Esophagus squamous epithelium (tissue), 5 donors: Measurements from ENCODE around the gene SLC38A11. TPM values are rescaled to one million over a fixed set of nuclear protein-coding genes. Genes with fewer than 3 reads are reported as not detected.
"Not testable (repeated sequence)": the region's sequence is repeated elsewhere in the genome, so short reads cannot be mapped to it uniquely, and the experiment has no call there.

Source experiments
- DNase-seq: peaks from one replicate; lab custom pipeline; 2025; lab: John Stamatoyannopoulos, UW
- H3K27ac ChIP-seq, 4 donors: fragments of 200-600 bp; sonication (generic); one replicate each; pipeline ENCODE4 v1.5.1; 2016 to 2019; ENCODE audit warnings: mild to moderate bottlenecking in 1 of 4
- H3K27me3 ChIP-seq, 4 donors: fragments of 200-600 bp; sonication (generic); 1 replicate in 3 of 4; 2 replicates in 1 of 4; pipeline versions ENCODE4 v1.5.1 to v1.6.0; 2017 to 2021; ENCODE audit warnings: antibody characterized with exemption in 1 of 4
- H3K36me3 ChIP-seq, 3 donors: fragments of 200-600 bp; sonication (generic); one replicate each; pipeline ENCODE4 v1.5.1; 2016 to 2019
- H3K4me1 ChIP-seq, 3 donors: fragments of 200-600 bp; sonication (generic); one replicate each; pipeline ENCODE4 v1.5.1; 2017 to 2019
- H3K4me3 ChIP-seq, 4 donors: fragments of 200-600 bp; sonication (generic); 1 replicate in 3 of 4; 2 replicates in 1 of 4; pipeline ENCODE4 v1.5.1; 2016 to 2019; ENCODE audit warnings: mild to moderate bottlenecking in 2 of 4, moderate library complexity in 1 of 4
- H3K9me3 ChIP-seq, 3 donors: fragments of 200-600 bp; sonication (generic); one replicate each; pipeline ENCODE4 v1.5.1; 2016 to 2019
- POLR2A ChIP-seq, 4 donors: fragments of 450-650 bp; IDR thresholded peaks; one replicate each; pipeline ENCODE4 v1.6.1; 2017; ENCODE audit warnings: antibody characterized with exemption in 4 of 4, mild to moderate bottlenecking in 4 of 4, moderate library complexity in 3 of 4
- WGBS, 2 donors: methylation state at CpG; one replicate each; pipeline ENCODE4 v1.1.5; 2018; 5-methylcytosine and 5-hydroxymethylcytosine counted together
- intact Hi-C: fragments of 100-400 bp; cut with DNase I; formaldehyde crosslinking; loops from one replicate; pipeline ENCODE4 v1.15.0; 2022
- total RNA-seq, 4 donors: library from RNA; depleted of rRNA; stranded (reverse); fragments of >200 nt; gene quantifications; one replicate each; pipeline ENCODE4 v1.1.0, GENCODE V29; 2016
- TF ChIP-seq, protein P1 (sequence below), 6 experiments: fragments of 450-650 bp in 4 of 6; fragments of 200-600 bp in 2 of 6; sonication (generic) in 2 of 6; IDR thresholded peaks; one replicate each; pipeline ENCODE4 v1.5.1; 2016 to 2019; ENCODE audit warnings: antibody characterized with exemption in 6 of 6, mild to moderate bottlenecking in 4 of 6, moderate library complexity in 4 of 6
- donor health status: DM: yes; HTN: yes; CAD: no.

The SLC38A11 gene
- total RNA-seq, 4 donors from 2014 or later = 0.47 to 2.5 (median 0.66) TPM; not detected in 1

DNA sequence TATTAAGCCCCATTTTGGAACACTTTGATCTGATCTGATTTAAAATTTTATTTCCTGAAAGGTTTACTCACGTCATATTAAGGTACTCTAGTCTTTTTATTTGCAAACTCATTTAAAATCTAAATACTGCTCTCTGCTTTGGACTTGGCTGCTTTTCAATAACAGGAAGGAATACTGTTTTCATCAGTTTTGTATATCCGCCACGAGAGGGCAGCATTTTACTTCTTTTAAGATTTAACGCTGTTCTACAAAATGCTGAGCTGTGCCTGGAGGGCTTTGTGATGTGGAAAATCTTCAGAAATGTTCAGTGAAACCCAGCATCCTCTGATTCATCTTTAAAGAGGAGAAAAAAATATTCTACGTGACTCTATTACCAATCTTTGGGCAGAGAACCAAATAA lies 37.5 kb upstream of the SLC38A11 start:
- 1 to 2% methylated on average over 5 of the region's 5 CpGs for WGBS, 2 donors
- no peak for DNase-seq

DNA sequence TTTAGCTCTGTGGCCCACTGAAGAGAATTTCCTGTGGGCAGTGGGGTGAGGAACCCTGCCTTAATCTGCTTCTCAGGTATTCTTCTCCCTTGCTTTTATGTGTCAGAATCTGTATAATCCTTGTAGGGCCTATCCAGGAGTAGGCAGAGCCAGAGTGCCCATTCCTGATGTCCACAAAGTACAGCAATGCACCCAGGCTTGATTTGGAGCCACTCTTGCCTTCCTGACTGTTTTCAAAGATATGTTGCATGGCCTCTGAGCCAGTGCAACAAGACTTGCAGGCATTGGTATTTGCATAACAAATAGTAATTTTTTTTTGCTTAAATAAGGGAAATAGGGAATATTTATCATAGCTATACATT lies 36.7 kb upstream of the SLC38A11 start:
- intact Hi-C loops, H3K27me3 ChIP-seq, H3K9me3 ChIP-seq, DNase-seq, H3K4me3 ChIP-seq, H3K36me3 ChIP-seq: not testable (repeated sequence)
- Histone ChIP-seq H3K27ac (peak overlapping the region; percentile 43 to 78 (median 67)), H3K4me1 (peaks cover 12 to 29% (median 20%) of the 10 kb centered on the region in 3 donors)

More for the DNA sequence above, 37.5 kb upstream of the SLC38A11 start:
- intact Hi-C loops = no loop called here
- Histone ChIP-seq H3K36me3 (no peaks in the 10 kb centered on the region), H3K4me1 (peaks cover 12 to 29% (median 20%) of the 10 kb centered on the region in 3 donors), H3K27me3 (no peaks in the 10 kb centered on the region), H3K27ac (peak overlapping the region in 2 of 4 donors; percentile 74 to 78), H3K9me3 (no peaks in the 10 kb centered on the region), H3K4me3 (no peak overlapping the region)
- TF ChIP-seq, protein P1, sequence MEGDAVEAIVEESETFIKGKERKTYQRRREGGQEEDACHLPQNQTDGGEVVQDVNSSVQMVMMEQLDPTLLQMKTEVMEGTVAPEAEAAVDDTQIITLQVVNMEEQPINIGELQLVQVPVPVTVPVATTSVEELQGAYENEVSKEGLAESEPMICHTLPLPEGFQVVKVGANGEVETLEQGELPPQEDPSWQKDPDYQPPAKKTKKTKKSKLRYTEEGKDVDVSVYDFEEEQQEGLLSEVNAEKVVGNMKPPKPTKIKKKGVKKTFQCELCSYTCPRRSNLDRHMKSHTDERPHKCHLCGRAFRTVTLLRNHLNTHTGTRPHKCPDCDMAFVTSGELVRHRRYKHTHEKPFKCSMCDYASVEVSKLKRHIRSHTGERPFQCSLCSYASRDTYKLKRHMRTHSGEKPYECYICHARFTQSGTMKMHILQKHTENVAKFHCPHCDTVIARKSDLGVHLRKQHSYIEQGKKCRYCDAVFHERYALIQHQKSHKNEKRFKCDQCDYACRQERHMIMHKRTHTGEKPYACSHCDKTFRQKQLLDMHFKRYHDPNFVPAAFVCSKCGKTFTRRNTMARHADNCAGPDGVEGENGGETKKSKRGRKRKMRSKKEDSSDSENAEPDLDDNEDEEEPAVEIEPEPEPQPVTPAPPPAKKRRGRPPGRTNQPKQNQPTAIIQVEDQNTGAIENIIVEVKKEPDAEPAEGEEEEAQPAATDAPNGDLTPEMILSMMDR (IDR thresholded peaks at IDR 0.05) = peak; percentile 26 to 64 (median 48)
- no peak for TF ChIP-seq POLR2A (IDR thresholded peaks at IDR 0.05)

DNA sequence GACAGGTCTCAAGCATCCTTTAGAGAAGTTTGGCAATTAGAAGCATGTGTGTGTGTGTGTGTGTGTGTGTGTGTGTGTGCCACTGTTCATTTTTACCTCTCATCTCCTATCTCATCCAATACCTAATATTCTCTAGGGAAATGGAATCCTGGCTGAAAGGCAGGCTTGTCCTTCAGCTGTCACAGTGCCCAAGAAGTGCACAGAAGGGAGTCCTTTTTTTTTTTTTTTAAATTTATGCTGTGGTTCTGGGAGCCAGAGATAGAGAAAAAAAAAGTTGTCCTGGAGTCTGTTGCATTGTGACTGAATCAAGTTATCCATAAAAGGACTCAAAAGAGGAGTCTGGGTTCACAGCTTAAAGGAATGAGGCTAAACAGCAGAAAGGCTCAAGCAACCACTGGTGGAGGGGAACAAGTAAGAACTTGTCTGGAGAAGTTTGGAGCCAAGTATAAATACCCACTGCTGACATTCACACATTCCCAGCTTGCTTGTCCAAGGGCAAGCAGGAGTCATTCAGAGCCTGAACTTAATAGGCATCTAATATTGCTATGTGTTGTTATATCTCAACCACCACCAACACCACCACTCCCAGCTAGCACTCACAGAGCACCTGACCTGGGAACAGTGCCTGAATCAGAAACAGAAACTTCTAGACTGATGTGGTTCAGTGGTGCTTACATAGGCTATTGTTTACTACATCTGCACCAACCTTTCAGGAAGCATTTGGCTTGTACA lies 36.2 kb upstream of the SLC38A11 start:
- H3K4me3 ChIP-seq, H3K27me3 ChIP-seq, DNase-seq, H3K9me3 ChIP-seq, H3K36me3 ChIP-seq, intact Hi-C loops: not testable (repeated sequence)
- H3K4me1 ChIP-seq = peaks cover 12 to 29% (median 20%) of the 10 kb centered on the region in 3 donors
- peak overlapping the region; percentile 43 to 78 (median 67) for H3K27ac ChIP-seq

DNA sequence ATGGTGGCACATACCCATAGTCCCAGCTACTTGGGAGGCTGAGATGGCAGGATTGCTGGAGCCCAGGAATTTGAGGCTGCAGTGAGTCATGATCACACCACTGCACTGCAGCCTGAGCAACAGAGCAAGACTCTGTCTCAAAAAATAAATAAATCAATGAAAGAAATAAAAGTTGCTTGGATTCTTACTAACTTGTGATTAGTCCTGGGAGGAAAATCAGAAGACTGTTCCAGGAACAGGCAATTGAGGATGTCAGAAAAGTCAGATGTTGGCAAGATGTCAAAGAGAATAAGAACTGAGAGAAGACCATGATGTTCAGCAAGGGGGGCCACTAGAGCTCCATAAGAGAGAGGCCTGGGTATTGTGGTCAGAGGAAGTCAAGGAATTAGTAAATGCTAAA lies 35.6 kb upstream of the SLC38A11 start:
- H3K27me3 ChIP-seq, intact Hi-C loops, H3K9me3 ChIP-seq, DNase-seq, H3K36me3 ChIP-seq, H3K4me3 ChIP-seq: not testable (repeated sequence)
- peaks cover 12 to 29% (median 20%) of the 10 kb centered on the region in 3 donors for H3K4me1 ChIP-seq
- peak overlapping the region in 3 of 4 donors; percentile 29 to 74 (median 34) for H3K27ac ChIP-seq

DNA sequence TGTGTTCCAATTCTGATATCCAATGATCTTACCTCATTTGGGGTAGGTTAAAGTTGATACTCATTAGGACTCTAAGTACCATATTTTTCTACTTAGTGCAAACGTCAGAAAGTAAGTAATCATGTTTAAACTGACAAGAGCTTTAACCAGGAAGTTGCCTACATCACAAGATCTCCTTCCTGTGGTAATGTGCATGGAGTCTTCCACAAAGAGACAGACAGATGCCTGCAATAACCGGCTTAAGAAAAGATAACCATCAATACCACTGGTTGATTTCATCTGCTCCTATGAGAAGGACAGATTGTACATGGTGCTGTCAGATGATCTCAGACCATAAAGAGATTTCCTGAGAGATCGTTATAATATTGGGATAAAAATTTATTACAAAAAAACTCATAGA lies 33.5 kb upstream of the SLC38A11 start:
- H3K27ac ChIP-seq, DNase-seq, H3K36me3 ChIP-seq, H3K27me3 ChIP-seq, H3K4me3 ChIP-seq, H3K9me3 ChIP-seq, intact Hi-C loops: not testable (repeated sequence)
- WGBS, 2 donors = 70 to 75% methylated on average over 3 of the region's 3 CpGs
- H3K4me1 ChIP-seq = peaks cover 12 to 29% (median 20%) of the 10 kb centered on the region in 3 donors

DNA sequence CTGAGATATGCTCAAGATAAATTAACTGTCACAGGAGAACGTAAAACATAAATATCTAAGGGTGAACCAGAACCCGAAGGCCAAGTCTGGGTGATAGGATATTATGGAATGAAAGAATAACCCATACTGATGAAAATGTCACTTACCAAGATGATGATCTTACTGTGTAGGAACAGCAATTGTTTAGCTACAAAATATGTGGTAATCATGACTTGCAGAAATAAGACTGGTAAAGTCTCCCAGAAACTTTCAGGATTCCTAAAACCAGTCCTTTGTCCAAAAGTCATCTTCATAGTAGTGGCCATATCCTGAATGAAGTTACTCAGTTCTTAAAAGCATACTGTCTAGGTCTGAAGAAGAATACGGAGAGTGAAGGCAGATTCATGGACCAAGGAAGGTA lies 30.7 kb upstream of the SLC38A11 start:
- intact Hi-C loops, H3K27ac ChIP-seq, DNase-seq, H3K36me3 ChIP-seq, H3K27me3 ChIP-seq, H3K9me3 ChIP-seq, H3K4me3 ChIP-seq: not testable (repeated sequence)
- WGBS, 2 donors = 60 to 64% methylated on average over 3 of the region's 3 CpGs
- H3K4me1 ChIP-seq = peaks cover 0 to 19% (median 12%) of the 10 kb centered on the region in 3 donors

DNA sequence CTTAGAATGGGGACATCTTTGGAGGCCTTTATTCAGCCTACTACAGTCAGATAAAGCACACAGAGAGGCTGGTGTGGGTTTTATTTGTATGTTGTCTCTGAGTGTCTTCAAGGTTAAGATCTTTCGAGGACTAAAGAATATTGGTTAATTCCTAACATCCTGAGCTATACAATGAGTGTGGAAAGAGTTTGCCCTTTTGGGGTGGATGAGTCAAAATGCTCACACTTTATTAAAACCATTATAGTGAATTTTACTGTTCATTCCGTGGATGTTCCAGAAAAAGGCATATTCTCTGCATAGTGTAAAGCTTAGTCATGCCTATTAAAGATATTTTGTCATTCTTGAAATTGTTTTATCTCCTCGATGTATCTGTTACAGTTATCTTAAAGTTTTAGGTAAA lies 29.1 kb upstream of the SLC38A11 start:
- intact Hi-C loops = no loop called here
- TF ChIP-seq, protein P1 (IDR thresholded peaks at IDR 0.05) = no peak
- no peak for TF ChIP-seq POLR2A (IDR thresholded peaks at IDR 0.05)
- 83 to 86% methylated on average over 3 of the region's 3 CpGs for WGBS, 2 donors
- H3K36me3 ChIP-seq = no peaks in the 10 kb centered on the region
- H3K4me1 ChIP-seq = peaks cover 0 to 12% (median 8%) of the 10 kb centered on the region in 3 donors
- H3K9me3 ChIP-seq = no peaks in the 10 kb centered on the region
- DNase-seq = no peak
- no peak overlapping the region for H3K4me3 ChIP-seq
- H3K27ac ChIP-seq = no peak overlapping the region
- H3K27me3 ChIP-seq = no peaks in the 10 kb centered on the region
